ENCODE data around the gene TAS2R16. TPM values are rescaled to one million over a fixed set of nuclear protein-coding genes. Genes with fewer than 3 reads are reported as not detected.

The TAS2R16 gene
- total RNA-seq, 1 experiment from 2014 or later: not detected

- Histone ChIP-seq H3K36me3 (ENCODE audit: control insufficient read depth in 1 of 2, insufficient read depth in 2 of 2, low read length in 2 of 2) (no peaks in the 10 kb centered on the region), H3K4me3 (replicated peaks in 1 of 2; ENCODE audit: low read depth in 1 of 2, low read length in 2 of 2) (no peak overlapping the region), H3K9me3 (ENCODE audit: control insufficient read depth in 1 of 2, insufficient read depth in 1 of 2, low read depth in 1 of 2, low read length in 2 of 2) (no peaks in the 10 kb centered on the region), H3K4me1 (ENCODE audit: control insufficient read depth in 1 of 2, insufficient read depth in 2 of 2, low read length in 2 of 2) (no peaks in the 10 kb centered on the region), H3K9ac (ENCODE audit: low read length) (no peak overlapping the region), H2AFZ (ENCODE audit: low read depth, low read length, poor library complexity, severe bottlenecking) (no peak overlapping the region), H3K9me2 (ENCODE audit: insufficient read depth) (no peaks in the 10 kb centered on the region), H3K4me2 (ENCODE audit: low read length) (no peak overlapping the region), H3K27ac (ENCODE audit: low read depth, low read length) (no peak overlapping the region), H3K27me3 (ENCODE audit: insufficient read depth, low read length) (no peaks in the 10 kb centered on the region), H3K79me2 (ENCODE audit: insufficient read depth, low read length) (no peaks in the 10 kb centered on the region), H4K20me1 (ENCODE audit: insufficient read depth) (no peaks in the 10 kb centered on the region)
- ChIA-PET CTCF (no interaction called here), RAD21 (ENCODE audit: low non-redundant PET in 1 of 2, low total read pairs in 2 of 2, uncharacterized antibody in 2 of 2, unreplicated experiment in 2 of 2) (no interaction called here), POLR2A (no interaction called here)
- intact Hi-C loops (cut with micrococcal nuclease): no loop called here
- no peak for DNase-seq (ENCODE audit: low read depth, low spot score)
- BruUV-seq (replicated peaks): no TSS peak
- ATAC-seq: no peak
- TF ChIP-seq, protein P1, sequence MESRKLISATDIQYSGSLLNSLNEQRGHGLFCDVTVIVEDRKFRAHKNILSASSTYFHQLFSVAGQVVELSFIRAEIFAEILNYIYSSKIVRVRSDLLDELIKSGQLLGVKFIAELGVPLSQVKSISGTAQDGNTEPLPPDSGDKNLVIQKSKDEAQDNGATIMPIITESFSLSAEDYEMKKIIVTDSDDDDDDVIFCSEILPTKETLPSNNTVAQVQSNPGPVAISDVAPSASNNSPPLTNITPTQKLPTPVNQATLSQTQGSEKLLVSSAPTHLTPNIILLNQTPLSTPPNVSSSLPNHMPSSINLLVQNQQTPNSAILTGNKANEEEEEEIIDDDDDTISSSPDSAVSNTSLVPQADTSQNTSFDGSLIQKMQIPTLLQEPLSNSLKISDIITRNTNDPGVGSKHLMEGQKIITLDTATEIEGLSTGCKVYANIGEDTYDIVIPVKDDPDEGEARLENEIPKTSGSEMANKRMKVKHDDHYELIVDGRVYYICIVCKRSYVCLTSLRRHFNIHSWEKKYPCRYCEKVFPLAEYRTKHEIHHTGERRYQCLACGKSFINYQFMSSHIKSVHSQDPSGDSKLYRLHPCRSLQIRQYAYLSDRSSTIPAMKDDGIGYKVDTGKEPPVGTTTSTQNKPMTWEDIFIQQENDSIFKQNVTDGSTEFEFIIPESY (IDR thresholded peaks at IDR 0.05; ENCODE audit: extremely low read depth, insufficient replicate concordance, low read length): no peak
- no peak for TF ChIP-seq ELF1 (IDR thresholded peaks at IDR 0.05; ENCODE audit: borderline replicate concordance, low read depth)
- TF ChIP-seq ZFX (IDR thresholded peaks at IDR 0.05): no peak
- TF ChIP-seq CEBPB (IDR thresholded peaks at IDR 0.05; ENCODE audit: low read depth): no peak
Measured at GRCh38 chr7:123022576-123022975, 27.1 kb upstream of the TAS2R16 start.

GRCh38 chr7:123012435-123012834 lies 16.9 kb upstream of the TAS2R16 start:
- H3K79me2 ChIP-seq (ENCODE audit: insufficient read depth, low read length): no peaks in the 10 kb centered on the region
- ATAC-seq (no peak), DNase-seq (ENCODE audit: low read depth, low spot score) (no peak)
- H3K9ac ChIP-seq (ENCODE audit: low read length): no peak overlapping the region
- H3K36me3 ChIP-seq (ENCODE audit: control insufficient read depth in 1 of 2, insufficient read depth in 2 of 2, low read length in 2 of 2): no peaks in the 10 kb centered on the region
- no TSS peak for BruUV-seq (replicated peaks)
- no peaks in the 10 kb centered on the region for H3K9me2 ChIP-seq (ENCODE audit: insufficient read depth)
- no peak overlapping the region for H3K27ac ChIP-seq (ENCODE audit: low read depth, low read length)
- intact Hi-C loops (cut with micrococcal nuclease): no loop called here
- no peak overlapping the region for H3K4me3 ChIP-seq (replicated peaks in 1 of 2; ENCODE audit: low read depth in 1 of 2, low read length in 2 of 2)
- H3K27me3 ChIP-seq (ENCODE audit: insufficient read depth, low read length): no peaks in the 10 kb centered on the region
- H4K20me1 ChIP-seq (ENCODE audit: insufficient read depth): no peaks in the 10 kb centered on the region
- no peak overlapping the region for H3K4me2 ChIP-seq (ENCODE audit: low read length)
- H3K4me1 ChIP-seq (ENCODE audit: control insufficient read depth in 1 of 2, insufficient read depth in 2 of 2, low read length in 2 of 2): no peaks in the 10 kb centered on the region
- CTCF ChIA-PET: no interaction called here
- POLR2A ChIA-PET: no interaction called here
- RAD21 ChIA-PET (ENCODE audit: low non-redundant PET in 1 of 2, low total read pairs in 2 of 2, uncharacterized antibody in 2 of 2, unreplicated experiment in 2 of 2): no interaction called here
- no peak overlapping the region for H2AFZ ChIP-seq (ENCODE audit: low read depth, low read length, poor library complexity, severe bottlenecking)
- no peaks in the 10 kb centered on the region for H3K9me3 ChIP-seq (ENCODE audit: control insufficient read depth in 1 of 2, insufficient read depth in 1 of 2, low read depth in 1 of 2, low read length in 2 of 2)
- TF ChIP-seq, protein P2, sequence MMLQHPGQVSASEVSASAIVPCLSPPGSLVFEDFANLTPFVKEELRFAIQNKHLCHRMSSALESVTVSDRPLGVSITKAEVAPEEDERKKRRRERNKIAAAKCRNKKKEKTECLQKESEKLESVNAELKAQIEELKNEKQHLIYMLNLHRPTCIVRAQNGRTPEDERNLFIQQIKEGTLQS (IDR thresholded peaks at IDR 0.05): no peak
- TF ChIP-seq FOSL1 (IDR thresholded peaks at IDR 0.05; ENCODE audit: low read depth) (no peak), YY1 (IDR thresholded peaks at IDR 0.05; ENCODE audit: extremely low read depth, insufficient replicate concordance, low read depth, low read length) (no peak), ZFX (IDR thresholded peaks at IDR 0.05) (no peak), RAD21 (IDR thresholded peaks at IDR 0.05; ENCODE audit: low read depth) (no peak), REST (IDR thresholded peaks at IDR 0.05; ENCODE audit: low read depth) (no peak), SRF (IDR thresholded peaks at IDR 0.05; ENCODE audit: low read depth) (no peak), TCF7L2 (IDR thresholded peaks at IDR 0.05; ENCODE audit: borderline replicate concordance, extremely low read depth, insufficient read depth, insufficient read length) (no peak)
- TF ChIP-seq, protein P3, sequence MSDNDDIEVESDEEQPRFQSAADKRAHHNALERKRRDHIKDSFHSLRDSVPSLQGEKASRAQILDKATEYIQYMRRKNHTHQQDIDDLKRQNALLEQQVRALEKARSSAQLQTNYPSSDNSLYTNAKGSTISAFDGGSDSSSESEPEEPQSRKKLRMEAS (IDR thresholded peaks at IDR 0.05): no peak
- TF ChIP-seq, protein P1 (IDR thresholded peaks at IDR 0.05; ENCODE audit: extremely low read depth, insufficient replicate concordance, low read length): no peak

Data from HCT116 (cell line).